ENCODE measurements around the gene MORN5.
"Not testable (repeated sequence)": the region's sequence is repeated elsewhere in the genome, so short reads cannot be mapped to it uniquely, and the experiment has no call there.

Gene MORN5

GRCh38 chr9:122159026-122159924 is at the start of gene MORN5, which contains the start of gene NDUFA8:
MORN5 (plus strand) TSS chr9:122159908; CDS start chr9:122159973, 65 bp downstream.
NDUFA8 (minus strand) TSS chr9:122159779; CDS start chr9:122159677, 102 bp downstream.
- peaks cover 5% of the 10 kb centered on the region for H3K9me3 Mint-ChIP-seq
- H3K27ac Mint-ChIP-seq, result peak within 1 kb of the TSS; percentile 89
- peak within 1 kb of the TSS; percentile 95 for H3K4me3 Mint-ChIP-seq
- CTCF ChIA-PET, result interaction anchor here (1.0 to 1.7 kb wide), 2 partner anchors 13 to 35 kb away, joined by 4 to 7 read pairs; no protein-coding TSS in a partner anchor
- peaks cover 25% of the 10 kb centered on the region for H3K4me1 Mint-ChIP-seq
- H3K36me3 Mint-ChIP-seq, result peaks cover 6% of the 10 kb centered on the region
- H3K27me3 Mint-ChIP-seq, result peaks cover 20% of the 10 kb centered on the region
- peak; percentile 96 for DNase-seq

- Mint-ChIP-seq H3K27me3 (peaks cover 9% of the 10 kb centered on the region), H3K36me3 (no peaks in the 10 kb centered on the region), H3K4me3 (no peak overlapping the region), H3K27ac (no peak overlapping the region), H3K4me1 (no peaks in the 10 kb centered on the region), H3K9me3 (no peaks in the 10 kb centered on the region)
- CTCF ChIA-PET, result interaction anchor here (1.3 to 1.5 kb wide), 3 partner anchors 11 to 240 kb away, joined by 3 to 9 read pairs (median 4); no protein-coding TSS in a partner anchor
- DNase-seq, result no peak
Observed at GRCh38 chr9:122110100-122110833, 49.4 kb upstream of the MORN5 start.

- Mint-ChIP-seq H3K4me3 (no peak overlapping the region), H3K36me3 (no peaks in the 10 kb centered on the region), H3K27me3 (peaks cover 15% of the 10 kb centered on the region), H3K27ac (no peak overlapping the region), H3K9me3 (no peaks in the 10 kb centered on the region), H3K4me1 (no peaks in the 10 kb centered on the region)
- CTCF ChIA-PET, result interaction anchor here (1.5 kb wide), 1 partner anchor 12 kb away, joined by 4 read pairs; no protein-coding TSS in a partner anchor
- DNase-seq, result no peak
Observed at GRCh38 chr9:122111413-122112085, 48.2 kb upstream of the MORN5 start.

DNA sequence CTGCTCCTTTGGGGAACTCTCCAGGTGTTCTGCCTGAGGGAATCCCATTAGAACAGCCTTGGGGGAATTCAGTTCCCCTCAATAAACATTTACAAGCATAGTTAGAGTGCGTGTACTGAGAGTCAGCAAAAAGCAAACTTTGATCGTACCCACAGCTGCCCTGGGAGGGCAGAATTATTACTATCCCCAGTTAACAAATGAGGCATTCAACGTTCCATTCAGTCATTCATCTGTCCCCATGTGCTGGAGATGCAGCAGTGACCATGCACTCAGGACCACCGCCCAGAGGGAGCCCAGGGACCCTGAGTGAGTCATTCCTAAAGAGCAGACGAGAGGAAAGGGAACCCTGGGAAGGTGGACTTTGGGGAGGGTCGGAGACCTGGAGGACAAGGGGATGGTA is 47.5 kb upstream of the MORN5 start:
- no peak for DNase-seq
- Mint-ChIP-seq H3K27ac (no peak overlapping the region), H3K4me1 (no peaks in the 10 kb centered on the region), H3K36me3 (no peaks in the 10 kb centered on the region), H3K4me3 (no peak overlapping the region), H3K9me3 (no peaks in the 10 kb centered on the region), H3K27me3 (peaks cover 15% of the 10 kb centered on the region)
- CTCF ChIA-PET, result interaction anchor here (0.9 kb wide), 1 partner anchor 9 kb away, joined by 3 read pairs; no protein-coding TSS in a partner anchor

GRCh38 chr9:122113574-122113973 is 46.1 kb upstream of the MORN5 start:
- Mint-ChIP-seq H3K36me3 (no peaks in the 10 kb centered on the region), H3K27ac (no peak overlapping the region), H3K9me3 (no peaks in the 10 kb centered on the region), H3K4me1 (no peaks in the 10 kb centered on the region), H3K27me3 (peaks cover 15% of the 10 kb centered on the region), H3K4me3 (no peak overlapping the region)
- no peak for DNase-seq
- CTCF ChIA-PET, result interaction anchor here (17.1 kb wide), 1 partner anchor 17 kb away, joined by 248 read pairs; no protein-coding TSS in a partner anchor

GRCh38 chr9:122115176-122116035 is 44.3 kb upstream of the MORN5 start:
- Mint-ChIP-seq H3K27me3 (peaks cover 14% of the 10 kb centered on the region), H3K4me1 (no peaks in the 10 kb centered on the region), H3K36me3 (no peaks in the 10 kb centered on the region), H3K27ac (no peak overlapping the region), H3K9me3 (no peaks in the 10 kb centered on the region), H3K4me3 (no peak overlapping the region)
- no peak for DNase-seq
- CTCF ChIA-PET, result interaction anchor here (1.2 to 17.1 kb wide), 3 partner anchors 10 to 235 kb away, joined by 3 to 248 read pairs (median 7); no protein-coding TSS in a partner anchor

GRCh38 chr9:122116040-122116439 is 43.7 kb upstream of the MORN5 start:
- Mint-ChIP-seq H3K27ac (no peak overlapping the region), H3K9me3 (no peaks in the 10 kb centered on the region), H3K4me3 (no peak overlapping the region), H3K36me3 (no peaks in the 10 kb centered on the region), H3K27me3 (peaks cover 11% of the 10 kb centered on the region), H3K4me1 (no peaks in the 10 kb centered on the region)
- CTCF ChIA-PET, result interaction anchor here (1.2 to 17.1 kb wide), 3 partner anchors 9 to 234 kb away, joined by 3 to 248 read pairs (median 7); no protein-coding TSS in a partner anchor
- no peak for DNase-seq

DNA sequence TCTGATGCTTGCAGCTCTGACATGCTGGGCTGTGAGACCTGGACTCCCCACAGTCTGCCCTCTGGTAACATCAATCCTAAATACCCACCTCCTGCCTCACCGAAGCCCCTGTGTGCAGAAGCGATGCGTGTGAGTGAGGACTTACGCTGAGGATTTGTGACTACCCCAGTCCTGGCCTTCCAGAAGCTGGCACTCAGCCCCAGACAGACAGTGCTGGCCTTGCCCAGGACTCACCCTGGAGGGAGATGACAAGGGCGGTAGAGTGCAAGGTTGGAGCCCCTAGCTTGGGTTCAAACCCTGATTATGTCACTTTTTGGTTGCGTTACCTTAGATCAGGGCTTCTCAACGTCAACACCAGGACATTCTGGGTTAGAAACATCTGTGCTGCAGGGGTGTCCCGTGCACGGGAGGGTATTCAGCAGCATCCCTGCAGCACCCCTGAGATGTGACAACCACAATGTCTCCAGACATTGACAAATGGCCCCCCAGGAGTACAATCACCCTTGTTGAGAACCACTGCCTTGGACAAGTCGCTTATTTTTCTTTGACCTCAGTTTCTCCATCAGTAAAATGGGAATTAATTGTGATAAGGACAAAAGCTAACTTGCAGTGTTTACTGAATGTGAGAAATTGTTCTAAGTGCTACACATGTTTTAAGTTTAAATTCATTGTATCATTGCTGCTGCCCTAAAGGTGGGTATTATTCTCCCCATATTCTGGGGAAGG is 43.1 kb upstream of the MORN5 start:
- Mint-ChIP-seq H3K4me1 (no peaks in the 10 kb centered on the region), H3K4me3 (no peak overlapping the region), H3K36me3 (no peaks in the 10 kb centered on the region), H3K27ac (no peak overlapping the region), H3K9me3 (no peaks in the 10 kb centered on the region), H3K27me3 (peaks cover 11% of the 10 kb centered on the region)
- no peak for DNase-seq
- CTCF ChIA-PET, result interaction anchor here (1.2 to 17.1 kb wide), 4 partner anchors 8 to 234 kb away, joined by 3 to 248 read pairs (median 6); no protein-coding TSS in a partner anchor

DNA sequence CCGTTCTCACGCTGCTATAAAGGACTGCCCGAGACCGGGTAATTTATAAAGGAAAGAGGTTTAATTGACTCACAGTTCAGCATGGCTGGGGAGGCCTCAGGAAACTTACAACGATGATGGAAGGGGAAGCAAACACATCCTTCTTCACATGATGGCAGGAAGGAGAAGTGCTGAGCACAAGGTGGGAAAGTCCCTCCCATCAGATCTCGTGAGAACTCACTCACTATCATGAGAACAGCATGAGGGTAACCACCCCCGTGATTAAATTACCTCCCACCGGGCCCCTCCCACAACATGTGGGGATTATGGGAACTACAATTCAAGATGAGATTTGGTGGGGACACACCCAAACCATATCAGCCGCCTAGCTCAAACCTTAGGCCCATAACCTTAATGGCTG is 42.5 kb upstream of the MORN5 start:
- not testable (repeated sequence) for H3K4me3 Mint-ChIP-seq, DNase-seq, H3K27ac Mint-ChIP-seq, H3K4me1 Mint-ChIP-seq, H3K36me3 Mint-ChIP-seq, H3K9me3 Mint-ChIP-seq
- CTCF ChIA-PET, result interaction anchor here (1.2 to 17.1 kb wide), 2 partner anchors 20 to 233 kb away, joined by 5 to 248 read pairs; no protein-coding TSS in a partner anchor
- H3K27me3 Mint-ChIP-seq, result peaks cover 11% of the 10 kb centered on the region

GRCh38 chr9:122118343-122119165 is 41.2 kb upstream of the MORN5 start:
- H3K27ac Mint-ChIP-seq, result no peak overlapping the region
- no peak for DNase-seq
- CTCF ChIA-PET, result interaction anchor here (0.7 to 17.1 kb wide), 2 partner anchors 22 to 675 kb away, joined by 4 to 248 read pairs; no protein-coding TSS in a partner anchor
- peaks cover 19% of the 10 kb centered on the region for H3K27me3 Mint-ChIP-seq
- no peak overlapping the region for H3K4me3 Mint-ChIP-seq
- H3K36me3 Mint-ChIP-seq, result no peaks in the 10 kb centered on the region
- H3K4me1 Mint-ChIP-seq, result no peaks in the 10 kb centered on the region
- H3K9me3 Mint-ChIP-seq, result no peaks in the 10 kb centered on the region

DNA sequence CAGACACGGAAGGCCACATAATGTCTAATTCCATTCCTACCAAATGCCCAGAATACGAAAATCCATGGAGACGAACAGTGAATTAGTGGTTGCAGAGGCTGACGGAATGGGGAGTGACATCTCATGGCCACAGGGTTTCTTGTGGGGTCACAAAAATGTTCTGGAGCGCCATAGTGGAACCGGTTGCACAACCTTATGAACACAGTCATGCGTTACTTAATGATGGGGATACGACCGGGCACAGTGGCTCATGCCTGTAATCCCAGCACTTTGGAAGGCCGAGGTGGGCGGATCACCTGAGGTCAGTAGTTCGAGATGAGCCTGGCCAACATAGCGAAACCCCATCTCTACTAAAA is 40.6 kb upstream of the MORN5 start:
- CTCF ChIA-PET, result interaction anchor here (0.7 to 17.1 kb wide), 3 partner anchors 22 to 674 kb away, joined by 4 to 303 read pairs (median 248); no protein-coding TSS in a partner anchor
- Mint-ChIP-seq H3K27ac (no peak overlapping the region), H3K9me3 (no peaks in the 10 kb centered on the region), H3K27me3 (peaks cover 24% of the 10 kb centered on the region), H3K4me1 (no peaks in the 10 kb centered on the region), H3K36me3 (no peaks in the 10 kb centered on the region), H3K4me3 (no peak overlapping the region)
- no peak for DNase-seq

GRCh38 chr9:122119721-122120120 is 40.0 kb upstream of the MORN5 start:
- CTCF ChIA-PET, result interaction anchor here (2.3 to 17.1 kb wide), 3 partner anchors 18 to 233 kb away, joined by 5 to 303 read pairs (median 248); no protein-coding TSS in a partner anchor
- Mint-ChIP-seq H3K9me3 (no peaks in the 10 kb centered on the region), H3K36me3 (no peaks in the 10 kb centered on the region), H3K4me1 (no peaks in the 10 kb centered on the region), H3K27me3 (peaks cover 29% of the 10 kb centered on the region), H3K4me3 (no peak overlapping the region), H3K27ac (no peak overlapping the region)
- no peak for DNase-seq

Data from activated naive CD4-positive, alpha-beta T cell treated with anti-CD3 and anti-CD28 coated beads, Interleukin-2, amount 10 ng/mL, durations not matched to agents 7 days and 5 days (primary cell).